GM10248 (cell line): ENCODE measurements around the gene COL4A2.

Source experiments
- CTCF ChIA-PET: fragments of 300-600 bp; sonication (Branson Sonifier 250); formaldehyde crosslinking; extraction: SDS; loops from one replicate; lab custom pipeline; 2021; ENCODE audit warnings: antibody characterized with exemption; lab: Yijun Ruan, JAX
- POLR2A ChIA-PET: fragments of 350-650 bp; sonication (Branson Sonifier 250); formaldehyde crosslinking; extraction: SDS; loops from one replicate; lab custom pipeline; 2020; ENCODE audit warnings: antibody characterized with exemption; lab: Yijun Ruan, JAX
- DNase-seq: peaks from one replicate; pipeline ENCODE4 v3.0.0; 2012; ENCODE audit errors: extremely low spot score
- TF ChIP-seq, protein P1 (sequence below): IDR thresholded peaks from 2 replicates; pipeline ENCODE4 v1.5.1; 2012; ENCODE audit warnings: mild to moderate bottlenecking, low read depth; ENCODE audit errors: extremely low read depth, missing control alignments, control extremely low read depth

Gene COL4A2

DNA sequence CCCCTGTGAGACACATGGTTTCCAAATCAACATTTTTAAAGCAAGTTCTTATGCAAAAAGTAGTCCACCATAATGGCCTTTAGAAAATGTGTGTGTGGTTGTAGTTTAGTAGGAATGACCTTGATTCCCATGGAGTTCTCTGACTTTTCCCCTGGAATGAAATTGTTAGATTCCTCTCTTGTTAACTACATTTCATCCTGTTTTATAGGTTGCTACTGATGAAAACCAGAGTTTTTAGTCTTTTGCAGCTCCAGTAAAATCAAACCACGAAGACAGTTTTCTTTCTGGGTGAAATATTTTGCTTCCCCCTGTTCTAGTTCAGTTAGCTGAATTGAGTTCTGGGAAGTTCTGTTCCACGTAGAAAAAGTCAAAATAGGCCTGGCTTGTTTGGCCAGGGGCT lies 146.7 kb downstream of the COL4A2 start:
- TF ChIP-seq, protein P1, sequence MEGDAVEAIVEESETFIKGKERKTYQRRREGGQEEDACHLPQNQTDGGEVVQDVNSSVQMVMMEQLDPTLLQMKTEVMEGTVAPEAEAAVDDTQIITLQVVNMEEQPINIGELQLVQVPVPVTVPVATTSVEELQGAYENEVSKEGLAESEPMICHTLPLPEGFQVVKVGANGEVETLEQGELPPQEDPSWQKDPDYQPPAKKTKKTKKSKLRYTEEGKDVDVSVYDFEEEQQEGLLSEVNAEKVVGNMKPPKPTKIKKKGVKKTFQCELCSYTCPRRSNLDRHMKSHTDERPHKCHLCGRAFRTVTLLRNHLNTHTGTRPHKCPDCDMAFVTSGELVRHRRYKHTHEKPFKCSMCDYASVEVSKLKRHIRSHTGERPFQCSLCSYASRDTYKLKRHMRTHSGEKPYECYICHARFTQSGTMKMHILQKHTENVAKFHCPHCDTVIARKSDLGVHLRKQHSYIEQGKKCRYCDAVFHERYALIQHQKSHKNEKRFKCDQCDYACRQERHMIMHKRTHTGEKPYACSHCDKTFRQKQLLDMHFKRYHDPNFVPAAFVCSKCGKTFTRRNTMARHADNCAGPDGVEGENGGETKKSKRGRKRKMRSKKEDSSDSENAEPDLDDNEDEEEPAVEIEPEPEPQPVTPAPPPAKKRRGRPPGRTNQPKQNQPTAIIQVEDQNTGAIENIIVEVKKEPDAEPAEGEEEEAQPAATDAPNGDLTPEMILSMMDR = no peak
- CTCF ChIA-PET = interaction anchor here (1.2 to 3.8 kb wide), 3 partner anchors 8 to 22 kb away, joined by 3 to 39 read pairs (median 3); no protein-coding TSS in a partner anchor
- no peak for DNase-seq
- POLR2A ChIA-PET = no interaction called here

DNA sequence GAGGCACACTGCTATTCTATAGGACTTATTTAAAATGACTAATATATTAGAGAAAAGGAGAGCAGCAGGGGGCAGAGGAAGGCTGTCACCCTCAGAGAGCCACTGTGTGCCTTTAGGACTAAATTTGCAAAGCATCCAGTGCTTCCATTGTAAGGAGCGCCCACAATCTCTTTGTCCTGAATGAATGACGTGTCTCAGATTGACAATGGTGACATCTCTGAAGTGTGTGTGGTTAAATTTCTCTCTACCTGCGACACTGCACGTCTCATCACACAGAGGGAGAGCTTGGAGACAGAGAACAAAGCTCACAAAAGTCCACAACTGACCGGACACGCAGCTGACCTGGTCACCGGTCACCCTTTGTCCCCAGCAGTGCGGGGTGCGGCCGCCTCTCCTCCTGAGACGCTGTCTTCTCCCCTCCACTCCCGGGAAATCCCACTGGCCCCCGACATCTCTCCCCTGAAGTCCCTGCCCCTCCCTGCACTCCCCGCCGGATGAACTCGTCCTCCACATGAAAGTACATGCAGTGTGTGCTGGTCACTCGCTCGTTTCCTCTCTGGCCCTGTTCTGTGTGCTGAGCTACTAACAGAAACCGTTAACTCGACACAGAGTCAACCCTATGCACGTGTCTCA lies 147.3 kb downstream of the COL4A2 start:
- TF ChIP-seq, protein P1 = no peak
- POLR2A ChIA-PET = no interaction called here
- DNase-seq = no peak
- CTCF ChIA-PET = interaction anchor here (1.3 to 3.8 kb wide), 7 partner anchors 7 to 366 kb away, joined by 3 to 45 read pairs (median 16); no protein-coding TSS in a partner anchor

DNA sequence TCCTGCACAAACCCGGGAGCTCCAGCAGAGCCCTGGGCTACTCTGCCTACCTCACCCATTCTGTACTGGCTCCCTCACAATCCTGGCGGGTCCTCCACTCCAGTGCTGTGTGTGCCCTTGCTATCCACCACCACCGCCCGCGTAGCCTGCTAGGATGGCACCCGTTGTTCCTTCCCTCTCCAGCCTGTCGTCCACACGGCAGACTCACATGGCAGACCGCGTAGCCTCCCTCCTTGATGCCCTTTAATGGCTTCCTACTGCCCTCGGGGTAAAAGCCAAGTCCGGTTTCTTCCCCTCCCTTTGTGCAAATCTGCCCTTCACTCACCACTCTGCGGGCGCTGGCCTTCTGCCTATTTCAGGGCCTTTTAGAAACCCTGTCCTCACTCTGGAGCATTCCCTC lies 147.9 kb downstream of the COL4A2 start:
- no peak for DNase-seq
- ChIA-PET CTCF (interaction anchor here (0.7 to 3.8 kb wide), 33 partner anchors 8 to 708 kb away, joined by 3 to 45 read pairs (median 4); no protein-coding TSS in a partner anchor), POLR2A (no interaction called here)
- TF ChIP-seq, protein P1 = no peak

DNA sequence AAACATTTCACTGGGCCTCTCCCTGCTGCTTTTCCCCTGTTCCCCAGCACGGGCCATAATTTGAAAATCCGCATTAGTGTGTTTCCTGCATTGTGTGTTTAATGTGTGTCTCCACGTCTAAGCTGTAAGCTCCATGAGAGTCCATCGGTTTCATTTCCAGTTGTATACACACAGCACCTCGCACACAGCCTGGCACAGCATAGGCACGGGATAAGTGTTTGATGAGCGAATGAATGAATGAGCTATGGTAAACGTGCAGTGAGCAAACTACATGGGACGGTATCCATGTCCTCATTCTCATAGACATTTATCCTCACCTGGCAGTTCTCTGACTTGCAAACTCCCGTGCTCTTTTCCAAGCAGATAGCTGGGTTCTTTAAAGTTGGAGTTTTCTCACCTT lies 148.4 kb downstream of the COL4A2 start:
- no peak for DNase-seq
- POLR2A ChIA-PET = interaction anchor here (1.2 kb wide), 1 partner anchor 260 kb away, joined by 7 read pairs; no protein-coding TSS in a partner anchor
- TF ChIP-seq, protein P1 = no peak
- CTCF ChIA-PET = interaction anchor here (0.6 to 3.8 kb wide), 56 partner anchors 8 to 707 kb away, joined by 3 to 45 read pairs (median 4); partner anchors contain the start of gene RAB20

DNA sequence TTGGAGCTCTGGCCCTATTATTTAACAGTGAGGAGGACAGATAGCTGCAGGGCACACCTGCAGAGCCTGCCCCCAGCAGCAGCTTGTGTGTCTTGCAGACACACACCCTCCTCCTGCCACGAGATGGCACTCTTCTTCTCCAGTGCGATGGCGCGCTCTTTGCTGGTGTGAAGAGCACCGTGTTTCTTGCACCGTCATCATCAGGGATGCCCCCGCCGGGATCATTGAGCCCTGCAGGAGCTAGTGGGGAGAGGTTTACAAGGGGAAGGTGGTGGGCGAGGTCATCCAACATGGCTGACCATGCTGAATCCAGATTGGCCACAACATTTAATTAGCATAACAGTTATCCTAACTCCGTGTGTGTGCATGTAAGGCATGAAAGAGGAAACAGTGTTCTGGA lies 148.9 kb downstream of the COL4A2 start:
- TF ChIP-seq, protein P1 = peak; percentile 97
- peak; percentile 90 for DNase-seq
- CTCF ChIA-PET = interaction anchor here (0.6 to 3.8 kb wide), 56 partner anchors 9 to 707 kb away, joined by 3 to 45 read pairs (median 4); partner anchors contain the start of gene RAB20
- POLR2A ChIA-PET = interaction anchor here (1.2 kb wide), 1 partner anchor 259 kb away, joined by 7 read pairs; no protein-coding TSS in a partner anchor

DNA sequence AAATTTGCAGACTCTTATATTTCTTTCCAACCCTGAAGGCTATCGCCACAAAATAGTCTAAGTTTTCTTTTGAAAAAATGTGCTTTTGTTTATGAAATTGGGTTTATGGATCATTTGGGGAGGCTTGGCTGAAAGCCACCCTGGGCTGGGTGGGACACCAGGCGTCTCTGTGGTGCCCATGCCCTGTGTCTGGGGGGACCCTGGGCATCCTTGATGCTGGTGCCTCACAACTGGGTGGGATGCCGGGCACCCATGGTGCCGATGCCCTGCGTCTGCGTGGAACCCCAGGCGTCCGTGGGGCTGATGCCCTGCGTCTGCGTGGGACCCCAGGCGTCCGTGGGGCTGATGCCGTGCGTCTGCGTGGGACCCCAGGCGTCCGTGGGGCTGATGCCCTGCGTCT lies 149.5 kb downstream of the COL4A2 start:
- CTCF ChIA-PET = interaction anchor here (1.1 to 3.8 kb wide), 29 partner anchors 9 to 706 kb away, joined by 3 to 45 read pairs (median 5); no protein-coding TSS in a partner anchor
- DNase-seq = no peak
- POLR2A ChIA-PET = interaction anchor here (1.2 kb wide), 1 partner anchor 259 kb away, joined by 7 read pairs; no protein-coding TSS in a partner anchor
- TF ChIP-seq, protein P1 = no peak
